H9 (cell line): ENCODE measurements around the gene CAMTA1. TPM values are rescaled to one million over a fixed set of nuclear protein-coding genes. Genes with fewer than 3 reads are reported as not detected.
A peak's percentile ranks its signal among the peaks of the same experiment; 100 is the strongest.

Experiments
- DNase-seq: peaks from one replicate; pipeline ENCODE4 v3.0.0-alpha.2; 2017
- H2AFZ ChIP-seq: one replicate; pipeline ENCODE4 v1.6.1; 2013; ENCODE audit warnings: mild to moderate bottlenecking, low read length, control low read depth, moderate library complexity
- H2AK5ac ChIP-seq: 2 replicates; pipeline ENCODE4 v1.6.1; 2013; ENCODE audit warnings: low read length, control low read depth, mixed read lengths; ENCODE audit not compliant: insufficient read length
- H2BK120ac ChIP-seq: one replicate; pipeline ENCODE4 v1.6.1; 2013; ENCODE audit warnings: low read depth, mild to moderate bottlenecking, low read length, control low read depth, inconsistent platforms; ENCODE audit not compliant: poor library complexity, severe bottlenecking
- H2BK12ac ChIP-seq: 2 replicates; pipeline ENCODE4 v1.6.1; 2013; ENCODE audit warnings: low read length, control low read depth, mixed read lengths, low read depth; ENCODE audit not compliant: insufficient read length
- H2BK15ac ChIP-seq: 2 replicates; pipeline ENCODE4 v1.6.1; 2013; ENCODE audit warnings: low read depth, low read length, control low read depth
- H2BK20ac ChIP-seq: one replicate; pipeline ENCODE4 v1.6.1; 2013; ENCODE audit warnings: low read depth, mild to moderate bottlenecking, low read length, control low read depth, inconsistent platforms; ENCODE audit not compliant: poor library complexity, severe bottlenecking
- H2BK5ac ChIP-seq: 2 replicates; pipeline ENCODE4 v1.6.1; 2013; ENCODE audit warnings: low read length, control low read depth, mixed read lengths; ENCODE audit not compliant: insufficient read length
- H3K14ac ChIP-seq: 2 replicates; pipeline ENCODE4 v1.6.1; 2013; ENCODE audit warnings: low read length, control low read depth; ENCODE audit not compliant: insufficient read depth
- H3K18ac ChIP-seq: 2 replicates; pipeline ENCODE4 v1.6.1; 2013; ENCODE audit warnings: low read depth, mild to moderate bottlenecking, mixed read lengths, low read length, control low read depth; ENCODE audit not compliant: insufficient read length
- H3K23ac ChIP-seq: 2 replicates; pipeline ENCODE4 v1.6.1; 2013; ENCODE audit warnings: low read length, control low read depth, mixed read lengths, low read depth; ENCODE audit not compliant: insufficient read length
- H3K23me2 ChIP-seq: 2 replicates; pipeline ENCODE4 v1.6.1; 2013; ENCODE audit warnings: low read depth, mild to moderate bottlenecking, mixed read lengths, low read length, control low read depth; ENCODE audit not compliant: insufficient read length, poor library complexity, severe bottlenecking
- H3K27ac ChIP-seq: 2 replicates; pipeline ENCODE4 v1.5.1; 2013; ENCODE audit warnings: low read length, control low read depth, mixed read lengths, low read depth; ENCODE audit not compliant: insufficient read length
- H3K27me3 ChIP-seq: 2 replicates; pipeline ENCODE4 v1.6.1; 2013; ENCODE audit warnings: low read length, control low read depth, inconsistent platforms; ENCODE audit not compliant: insufficient read depth
- H3K4ac ChIP-seq: 2 replicates; pipeline ENCODE4 v1.6.1; 2013; ENCODE audit warnings: low read depth, mild to moderate bottlenecking, control low read depth, inconsistent platforms, low read length, moderate library complexity
- H3K4me1 ChIP-seq: 2 replicates; pipeline ENCODE4 v1.6.1; 2013; ENCODE audit warnings: low read length, control low read depth, inconsistent platforms; ENCODE audit not compliant: insufficient read depth
- H3K4me2 ChIP-seq: 2 replicates; pipeline ENCODE4 v1.6.1; 2013; ENCODE audit warnings: low read length, control low read depth, mixed read lengths; ENCODE audit not compliant: insufficient read length, insufficient read depth
- H3K56ac ChIP-seq: 2 replicates; pipeline ENCODE4 v1.6.1; 2013; ENCODE audit warnings: low read depth, mild to moderate bottlenecking, mixed read lengths, low read length, control low read depth; ENCODE audit not compliant: insufficient read length
- H3K79me1 ChIP-seq: 2 replicates; pipeline ENCODE4 v1.6.1; 2013; ENCODE audit warnings: low read depth, mild to moderate bottlenecking, moderate library complexity, low read length, control low read depth, inconsistent platforms; ENCODE audit not compliant: insufficient read depth, poor library complexity, severe bottlenecking
- H3K79me2 ChIP-seq: 2 replicates; pipeline ENCODE4 v1.6.1; 2013; ENCODE audit warnings: low read length, control low read depth, inconsistent platforms; ENCODE audit not compliant: insufficient read depth
- H3K9ac ChIP-seq: 2 replicates; pipeline ENCODE4 v1.6.1; 2013; ENCODE audit warnings: low read length, control low read depth, mixed read lengths; ENCODE audit not compliant: insufficient read length; ENCODE audit errors: extremely low read depth
- H3K9me3 ChIP-seq: one replicate; pipeline ENCODE4 v1.6.1; 2013; ENCODE audit warnings: low read depth, low read length, inconsistent platforms; ENCODE audit not compliant: control insufficient read depth
- H3T11ph ChIP-seq: one replicate; pipeline ENCODE4 v1.6.1; 2013; ENCODE audit warnings: mild to moderate bottlenecking, low read length, control low read depth, inconsistent platforms
- H4K20me1 ChIP-seq: one replicate; pipeline ENCODE4 v1.6.1; 2013; ENCODE audit not compliant: control insufficient read depth, insufficient read length, insufficient read depth
- H4K5ac ChIP-seq: 2 replicates; pipeline ENCODE4 v1.6.1; 2013; ENCODE audit warnings: low read depth, mild to moderate bottlenecking, mixed read lengths, low read length, control low read depth; ENCODE audit not compliant: insufficient read length
- H4K8ac ChIP-seq: replicated peaks from 2 replicates; pipeline ENCODE4 v1.6.1; 2013; ENCODE audit warnings: low read length, control low read depth, mixed read lengths, low read depth; ENCODE audit not compliant: insufficient read length
- H4K91ac ChIP-seq: 2 replicates; pipeline ENCODE4 v1.6.1; 2013; ENCODE audit warnings: low read depth, mild to moderate bottlenecking, moderate library complexity, mixed read lengths, low read length, control low read depth; ENCODE audit not compliant: insufficient read length
- H3K27ac Mint-ChIP-seq, 3 experiments: 2 replicates in 2 of 3; 3 replicates in 1 of 3; pipeline ENCODE4 v1.8.0; 2020 to 2021; ENCODE audit warnings: mixed read lengths in 3 of 3, mild to moderate bottlenecking in 1 of 3, moderate library complexity in 1 of 3
- H3K27me3 Mint-ChIP-seq: 2 replicates; pipeline ENCODE4 v1.8.0; 2021; ENCODE audit warnings: low read depth, mild to moderate bottlenecking, moderate library complexity, mixed read lengths
- H3K36me3 Mint-ChIP-seq, 3 experiments: 2 replicates in 2 of 3; 3 replicates in 1 of 3; pipeline ENCODE4 v1.8.0; 2020 to 2021; ENCODE audit warnings: low read depth in 3 of 3, mixed read lengths in 3 of 3; ENCODE audit not compliant: insufficient read depth in 1 of 3
- H3K4me1 Mint-ChIP-seq, 2 experiments: 2 replicates each; pipeline ENCODE4 v1.8.0; 2020; ENCODE audit warnings: mixed read lengths in 2 of 2
- H3K4me3 Mint-ChIP-seq, 2 experiments: 2 replicates in 1 of 2; 3 replicates in 1 of 2; pipeline ENCODE4 v1.8.0; 2020 to 2021; ENCODE audit warnings: mild to moderate bottlenecking in 2 of 2, mixed read lengths in 2 of 2, moderate library complexity in 1 of 2
- H3K9me3 Mint-ChIP-seq, 2 experiments: 2 replicates in 1 of 2; 3 replicates in 1 of 2; pipeline ENCODE4 v1.8.0; 2020; ENCODE audit warnings: mild to moderate bottlenecking in 2 of 2, mixed read lengths in 2 of 2, moderate library complexity in 1 of 2
- WGBS: extraction: QIAGEN DNeasy Blood & Tissue Kit; methylation state at CpG from one replicate; pipeline ENCODE4 v1.1.7; 2013; ENCODE audit warnings: missing lambda C conversion rate, low lambda C conversion rate, mixed read lengths; ENCODE audit not compliant: insufficient read length; ENCODE audit errors: extremely low coverage; 5-methylcytosine and 5-hydroxymethylcytosine counted together
- total RNA-seq: library from RNA; stranded (reverse); gene quantifications from 2 replicates; pipeline ENCODE4 v1.2.1, GENCODE V29; 2021
- TF ChIP-seq, protein P1 (sequence below): fragments of 200-600 bp; sonication (generic); conservative IDR thresholded peaks from 3 replicates; pipeline ENCODE4 v1.8.0; 2021; ENCODE audit warnings: antibody characterized with exemption, mild to moderate bottlenecking

CAMTA1 gene
- total RNA-seq, 1 experiment from 2014 or later = 115 TPM

- no peak overlapping the region for H3K9ac ChIP-seq
- H2BK15ac ChIP-seq = no peak overlapping the region
- Mint-ChIP-seq H3K4me1 (peaks cover 4% of the 10 kb centered on the region in 2 experiments), H3K27ac (peak overlapping the region in 1 of 3 experiments; percentile 41; a peak in 2 of 7 replicates), H3K9me3 (no peaks in the 10 kb centered on the region), H3K4me3 (no peak overlapping the region), H3K36me3 (no peaks in the 10 kb centered on the region), H3K27me3 (peaks cover 2% of the 10 kb centered on the region; the same call in 1 of the 2 replicates)
- H3K79me2 ChIP-seq = no peaks in the 10 kb centered on the region
- H2AK5ac ChIP-seq = no peak overlapping the region
- H4K20me1 ChIP-seq = no peaks in the 10 kb centered on the region
- H3K27ac ChIP-seq = no peak overlapping the region
- H2BK120ac ChIP-seq = no peak overlapping the region
- H4K5ac ChIP-seq = no peak overlapping the region
- no peak overlapping the region for H2BK12ac ChIP-seq
- no peaks in the 10 kb centered on the region for H3K4me1 ChIP-seq
- DNase-seq = no peak
- H3K4ac ChIP-seq = no peak overlapping the region
- H3T11ph ChIP-seq = no peak overlapping the region
- no peak overlapping the region for H3K4me2 ChIP-seq
- H3K9me3 ChIP-seq = no peaks in the 10 kb centered on the region
- no peak overlapping the region for H3K23ac ChIP-seq
- H3K23me2 ChIP-seq = no peaks in the 10 kb centered on the region
- TF ChIP-seq, protein P1, sequence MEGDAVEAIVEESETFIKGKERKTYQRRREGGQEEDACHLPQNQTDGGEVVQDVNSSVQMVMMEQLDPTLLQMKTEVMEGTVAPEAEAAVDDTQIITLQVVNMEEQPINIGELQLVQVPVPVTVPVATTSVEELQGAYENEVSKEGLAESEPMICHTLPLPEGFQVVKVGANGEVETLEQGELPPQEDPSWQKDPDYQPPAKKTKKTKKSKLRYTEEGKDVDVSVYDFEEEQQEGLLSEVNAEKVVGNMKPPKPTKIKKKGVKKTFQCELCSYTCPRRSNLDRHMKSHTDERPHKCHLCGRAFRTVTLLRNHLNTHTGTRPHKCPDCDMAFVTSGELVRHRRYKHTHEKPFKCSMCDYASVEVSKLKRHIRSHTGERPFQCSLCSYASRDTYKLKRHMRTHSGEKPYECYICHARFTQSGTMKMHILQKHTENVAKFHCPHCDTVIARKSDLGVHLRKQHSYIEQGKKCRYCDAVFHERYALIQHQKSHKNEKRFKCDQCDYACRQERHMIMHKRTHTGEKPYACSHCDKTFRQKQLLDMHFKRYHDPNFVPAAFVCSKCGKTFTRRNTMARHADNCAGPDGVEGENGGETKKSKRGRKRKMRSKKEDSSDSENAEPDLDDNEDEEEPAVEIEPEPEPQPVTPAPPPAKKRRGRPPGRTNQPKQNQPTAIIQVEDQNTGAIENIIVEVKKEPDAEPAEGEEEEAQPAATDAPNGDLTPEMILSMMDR = no peak
- no peak overlapping the region for H4K8ac ChIP-seq
- H3K56ac ChIP-seq = no peak overlapping the region
- H3K14ac ChIP-seq = no peak overlapping the region; the same call in 1 of the 2 replicates
- H3K18ac ChIP-seq = no peak overlapping the region
- H2AFZ ChIP-seq = no peak overlapping the region
- no peak overlapping the region for H2BK20ac ChIP-seq
- H2BK5ac ChIP-seq = no peak overlapping the region
- no CpG with 5 or more reads among the region's 16 CpGs for WGBS
- H3K79me1 ChIP-seq = no peaks in the 10 kb centered on the region
- H4K91ac ChIP-seq = no peak overlapping the region
- no peaks in the 10 kb centered on the region for H3K27me3 ChIP-seq
Observed at GRCh38 chr1:7566417-7567375, 781.4 kb downstream of the CAMTA1 start.
